Measurements from ENCODE around the gene KCNQ2. TPM values are rescaled to one million over a fixed set of nuclear protein-coding genes. Genes with fewer than 3 reads are reported as not detected.
"Not testable (repeated sequence)": the region's sequence is repeated elsewhere in the genome, so short reads cannot be mapped to it uniquely, and the experiment has no call there.

Gene KCNQ2
- polyA plus RNA-seq, 1 donor = 5.2 TPM

- not testable (repeated sequence) for DNase-seq; H3K9me3 ChIP-seq (ENCODE audit: control insufficient read depth, low read depth, low read length); H3K27ac ChIP-seq (ENCODE audit: low read length); H3K4me1 ChIP-seq (ENCODE audit: control insufficient read depth, insufficient read depth, low read length); H3K36me3 ChIP-seq (ENCODE audit: control insufficient read depth, insufficient read depth, low read length); H3K4me3 ChIP-seq (ENCODE audit: low read length)
- WGBS (ENCODE audit: insufficient coverage, low lambda C conversion rate) = no CpG with 5 or more reads among the region's 32 CpGs
- H3K27me3 ChIP-seq (ENCODE audit: control insufficient read depth, insufficient read depth, low read length) = peaks cover 66% of the 10 kb centered on the region
These were observed 7.4 kb upstream of the KCNQ2 start for GRCh38 chr20:63479695-63480419.

- Histone ChIP-seq H3K9me3 (ENCODE audit: control insufficient read depth, low read depth, low read length) (no peaks in the 10 kb centered on the region), H3K27me3 (ENCODE audit: control insufficient read depth, insufficient read depth, low read length) (peaks cover 78% of the 10 kb centered on the region), H3K4me1 (ENCODE audit: control insufficient read depth, insufficient read depth, low read length) (no peaks in the 10 kb centered on the region), H3K27ac (ENCODE audit: low read length) (no peak overlapping the region), H3K36me3 (ENCODE audit: control insufficient read depth, insufficient read depth, low read length) (no peaks in the 10 kb centered on the region), H3K4me3 (ENCODE audit: low read length) (no peak overlapping the region)
- no CpG with 5 or more reads among the region's 34 CpGs for WGBS (ENCODE audit: insufficient coverage, low lambda C conversion rate)
- no peak for DNase-seq
These were observed 6.2 kb upstream of the KCNQ2 start for GRCh38 chr20:63478346-63479302.

- no peaks in the 10 kb centered on the region for H3K4me1 ChIP-seq (ENCODE audit: control insufficient read depth, insufficient read depth, low read length)
- no peaks in the 10 kb centered on the region for H3K36me3 ChIP-seq (ENCODE audit: control insufficient read depth, insufficient read depth, low read length)
- no peak overlapping the region for H3K4me3 ChIP-seq (ENCODE audit: low read length)
- peaks cover 81% of the 10 kb centered on the region for H3K27me3 ChIP-seq (ENCODE audit: control insufficient read depth, insufficient read depth, low read length)
- no peak overlapping the region for H3K27ac ChIP-seq (ENCODE audit: low read length)
- H3K9me3 ChIP-seq (ENCODE audit: control insufficient read depth, low read depth, low read length) = no peaks in the 10 kb centered on the region
- WGBS (ENCODE audit: insufficient coverage, low lambda C conversion rate) = no CpG with 5 or more reads among the region's 17 CpGs
- DNase-seq = no peak
These were observed 5.5 kb upstream of the KCNQ2 start for GRCh38 chr20:63477944-63478343.

GRCh38 chr20:63477061-63477616 lies 4.7 kb upstream of the KCNQ2 start:
- no peak for DNase-seq
- no CpG with 5 or more reads among the region's 21 CpGs for WGBS (ENCODE audit: insufficient coverage, low lambda C conversion rate)
- Histone ChIP-seq H3K4me1 (ENCODE audit: control insufficient read depth, insufficient read depth, low read length) (no peaks in the 10 kb centered on the region), H3K27me3 (ENCODE audit: control insufficient read depth, insufficient read depth, low read length) (peaks cover 75% of the 10 kb centered on the region), H3K4me3 (ENCODE audit: low read length) (no peak overlapping the region), H3K36me3 (ENCODE audit: control insufficient read depth, insufficient read depth, low read length) (no peaks in the 10 kb centered on the region), H3K27ac (ENCODE audit: low read length) (no peak overlapping the region), H3K9me3 (ENCODE audit: control insufficient read depth, low read depth, low read length) (no peaks in the 10 kb centered on the region)

- no peak for DNase-seq
- Histone ChIP-seq H3K4me3 (ENCODE audit: low read length) (no peak overlapping the region), H3K4me1 (ENCODE audit: control insufficient read depth, insufficient read depth, low read length) (no peaks in the 10 kb centered on the region), H3K27ac (ENCODE audit: low read length) (no peak overlapping the region), H3K36me3 (ENCODE audit: control insufficient read depth, insufficient read depth, low read length) (no peaks in the 10 kb centered on the region), H3K27me3 (ENCODE audit: control insufficient read depth, insufficient read depth, low read length) (peaks cover 81% of the 10 kb centered on the region), H3K9me3 (ENCODE audit: control insufficient read depth, low read depth, low read length) (no peaks in the 10 kb centered on the region)
- WGBS (ENCODE audit: insufficient coverage, low lambda C conversion rate) = no CpG with 5 or more reads among the region's 16 CpGs
These were observed 2.8 kb upstream of the KCNQ2 start for GRCh38 chr20:63475209-63475608.

- no CpG with 5 or more reads among the region's 30 CpGs for WGBS (ENCODE audit: insufficient coverage, low lambda C conversion rate)
- Histone ChIP-seq H3K9me3 (ENCODE audit: control insufficient read depth, low read depth, low read length) (no peaks in the 10 kb centered on the region), H3K36me3 (ENCODE audit: control insufficient read depth, insufficient read depth, low read length) (no peaks in the 10 kb centered on the region), H3K27ac (ENCODE audit: low read length) (no peak overlapping the region), H3K4me1 (ENCODE audit: control insufficient read depth, insufficient read depth, low read length) (no peaks in the 10 kb centered on the region), H3K4me3 (ENCODE audit: low read length) (no peak overlapping the region), H3K27me3 (ENCODE audit: control insufficient read depth, insufficient read depth, low read length) (peaks cover 84% of the 10 kb centered on the region)
- DNase-seq = no peak
These were observed 1.3 kb upstream of the KCNQ2 start for GRCh38 chr20:63473555-63474449.

- H3K9me3 ChIP-seq (ENCODE audit: control insufficient read depth, low read depth, low read length) = no peaks in the 10 kb centered on the region
- H3K36me3 ChIP-seq (ENCODE audit: control insufficient read depth, insufficient read depth, low read length) = no peaks in the 10 kb centered on the region
- no peak overlapping the region for H3K27ac ChIP-seq (ENCODE audit: low read length)
- H3K4me3 ChIP-seq (ENCODE audit: low read length) = no peak overlapping the region
- H3K4me1 ChIP-seq (ENCODE audit: control insufficient read depth, insufficient read depth, low read length) = no peaks in the 10 kb centered on the region
- WGBS (ENCODE audit: insufficient coverage, low lambda C conversion rate) = no CpG with 5 or more reads among the region's 13 CpGs
- DNase-seq = no peak
- H3K27me3 ChIP-seq (ENCODE audit: control insufficient read depth, insufficient read depth, low read length) = peaks cover 76% of the 10 kb centered on the region
These were observed 471 bp upstream of the KCNQ2 start for GRCh38 chr20:63472862-63473390.

- Histone ChIP-seq H3K27ac (ENCODE audit: low read length) (no peak overlapping the region), H3K9me3 (ENCODE audit: control insufficient read depth, low read depth, low read length) (no peaks in the 10 kb centered on the region), H3K36me3 (ENCODE audit: control insufficient read depth, insufficient read depth, low read length) (no peaks in the 10 kb centered on the region), H3K27me3 (ENCODE audit: control insufficient read depth, insufficient read depth, low read length) (peaks cover 65% of the 10 kb centered on the region), H3K4me3 (ENCODE audit: low read length) (no peak overlapping the region), H3K4me1 (ENCODE audit: control insufficient read depth, insufficient read depth, low read length) (no peaks in the 10 kb centered on the region)
- no CpG with 5 or more reads among the region's 27 CpGs for WGBS (ENCODE audit: insufficient coverage, low lambda C conversion rate)
- DNase-seq = no peak
These were observed 806 bp downstream of the KCNQ2 start for GRCh38 chr20:63471717-63471980.

GRCh38 chr20:63471002-63471716 lies 1.3 kb downstream of the KCNQ2 start:
- Histone ChIP-seq H3K36me3 (ENCODE audit: control insufficient read depth, insufficient read depth, low read length) (no peaks in the 10 kb centered on the region), H3K4me1 (ENCODE audit: control insufficient read depth, insufficient read depth, low read length) (no peaks in the 10 kb centered on the region), H3K9me3 (ENCODE audit: control insufficient read depth, low read depth, low read length) (no peaks in the 10 kb centered on the region), H3K27ac (ENCODE audit: low read length) (no peak overlapping the region), H3K4me3 (ENCODE audit: low read length) (no peak overlapping the region), H3K27me3 (ENCODE audit: control insufficient read depth, insufficient read depth, low read length) (peaks cover 65% of the 10 kb centered on the region)
- no peak for DNase-seq
- no CpG with 5 or more reads among the region's 46 CpGs for WGBS (ENCODE audit: insufficient coverage, low lambda C conversion rate)

All from large intestine (tissue), 3 donors.